ENCODE measurements around the gene AURKAIP1. TPM values are rescaled to one million over a fixed set of nuclear protein-coding genes. Genes with fewer than 3 reads are reported as not detected.

AURKAIP1 gene
- total and polyA plus RNA-seq, 2 of the 13 experiments (the other 11 are each of a cell fraction or from before 2014, with no cell fraction given): 69.5 to 175 TPM

GRCh38 chr1:1399187-1399871, 24.3 kb upstream of the AURKAIP1 start, which contains the start of gene CCNL2 (continued):
- peak; percentile 48; the same call in 1 of the 2 replicates for TF ChIP-seq ZNF556 (CRISPR knock-in tag; IDR thresholded peaks at IDR 0.05; ENCODE audit: borderline replicate concordance)
- no peak for TF ChIP-seq SCMH1 (CRISPR knock-in tag; IDR thresholded peaks at IDR 0.05; ENCODE audit: borderline replicate concordance)
- no peak for TF ChIP-seq SOX13 (IDR thresholded peaks at IDR 0.05)
- TF ChIP-seq SOX13 (CRISPR knock-in tag; conservative IDR thresholded peaks at IDR 0.05 in 1 of 2, IDR thresholded peaks at IDR 0.05 in 1 of 2): no peak
- peak; percentile 53 for TF ChIP-seq PHF5A (CRISPR knock-in tag; IDR thresholded peaks at IDR 0.05; ENCODE audit: low read depth, unreplicated experiment)
- TF ChIP-seq FOXK2 (IDR thresholded peaks at IDR 0.05): no peak
- TF ChIP-seq SMYD3 (CRISPR knock-in tag; IDR thresholded peaks at IDR 0.05): no peak
- peak; percentile 95 for TF ChIP-seq RBFOX2 (IDR thresholded peaks at IDR 0.05; ENCODE audit: low read depth, low read length)
- peak; percentile 92 for TF ChIP-seq HNRNPLL (IDR thresholded peaks at IDR 0.05; ENCODE audit: low read depth, low read length, poor library complexity, severe bottlenecking)
- peak; percentile 77 for TF ChIP-seq ZSCAN21 (CRISPR knock-in tag; IDR thresholded peaks at IDR 0.05; ENCODE audit: borderline replicate concordance)
- no peak for TF ChIP-seq ATF7 (IDR thresholded peaks at IDR 0.05)
- TF ChIP-seq ATF7 (CRISPR knock-in tag; IDR thresholded peaks at IDR 0.05): no peak
- peak; percentile 39 for TF ChIP-seq EEA1 (CRISPR knock-in tag; IDR thresholded peaks at IDR 0.05; ENCODE audit: borderline replicate concordance)
- peak; percentile 21; the same call in 1 of the 2 replicates for TF ChIP-seq ZNF784 (CRISPR knock-in tag; IDR thresholded peaks at IDR 0.05; ENCODE audit: borderline replicate concordance)
- peak; percentile 97 for TF ChIP-seq ZNF230 (CRISPR knock-in tag; IDR thresholded peaks at IDR 0.05)
- no peak for TF ChIP-seq RXRA (CRISPR knock-in tag; IDR thresholded peaks at IDR 0.05)
- TF ChIP-seq, protein P1, sequence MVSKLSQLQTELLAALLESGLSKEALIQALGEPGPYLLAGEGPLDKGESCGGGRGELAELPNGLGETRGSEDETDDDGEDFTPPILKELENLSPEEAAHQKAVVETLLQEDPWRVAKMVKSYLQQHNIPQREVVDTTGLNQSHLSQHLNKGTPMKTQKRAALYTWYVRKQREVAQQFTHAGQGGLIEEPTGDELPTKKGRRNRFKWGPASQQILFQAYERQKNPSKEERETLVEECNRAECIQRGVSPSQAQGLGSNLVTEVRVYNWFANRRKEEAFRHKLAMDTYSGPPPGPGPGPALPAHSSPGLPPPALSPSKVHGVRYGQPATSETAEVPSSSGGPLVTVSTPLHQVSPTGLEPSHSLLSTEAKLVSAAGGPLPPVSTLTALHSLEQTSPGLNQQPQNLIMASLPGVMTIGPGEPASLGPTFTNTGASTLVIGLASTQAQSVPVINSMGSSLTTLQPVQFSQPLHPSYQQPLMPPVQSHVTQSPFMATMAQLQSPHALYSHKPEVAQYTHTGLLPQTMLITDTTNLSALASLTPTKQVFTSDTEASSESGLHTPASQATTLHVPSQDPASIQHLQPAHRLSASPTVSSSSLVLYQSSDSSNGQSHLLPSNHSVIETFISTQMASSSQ (IDR thresholded peaks at IDR 0.05; ENCODE audit: low read depth): no peak
- TF ChIP-seq, protein P1 (CRISPR knock-in tag; IDR thresholded peaks at IDR 0.05; ENCODE audit: borderline replicate concordance): peak; percentile 78; the same call in 1 of the 2 replicates
- TF ChIP-seq, protein P2, sequence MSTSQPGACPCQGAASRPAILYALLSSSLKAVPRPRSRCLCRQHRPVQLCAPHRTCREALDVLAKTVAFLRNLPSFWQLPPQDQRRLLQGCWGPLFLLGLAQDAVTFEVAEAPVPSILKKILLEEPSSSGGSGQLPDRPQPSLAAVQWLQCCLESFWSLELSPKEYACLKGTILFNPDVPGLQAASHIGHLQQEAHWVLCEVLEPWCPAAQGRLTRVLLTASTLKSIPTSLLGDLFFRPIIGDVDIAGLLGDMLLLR (CRISPR knock-in tag; IDR thresholded peaks at IDR 0.05): peak; percentile 19; the same call in 1 of the 2 replicates
- TF ChIP-seq, protein P3, sequence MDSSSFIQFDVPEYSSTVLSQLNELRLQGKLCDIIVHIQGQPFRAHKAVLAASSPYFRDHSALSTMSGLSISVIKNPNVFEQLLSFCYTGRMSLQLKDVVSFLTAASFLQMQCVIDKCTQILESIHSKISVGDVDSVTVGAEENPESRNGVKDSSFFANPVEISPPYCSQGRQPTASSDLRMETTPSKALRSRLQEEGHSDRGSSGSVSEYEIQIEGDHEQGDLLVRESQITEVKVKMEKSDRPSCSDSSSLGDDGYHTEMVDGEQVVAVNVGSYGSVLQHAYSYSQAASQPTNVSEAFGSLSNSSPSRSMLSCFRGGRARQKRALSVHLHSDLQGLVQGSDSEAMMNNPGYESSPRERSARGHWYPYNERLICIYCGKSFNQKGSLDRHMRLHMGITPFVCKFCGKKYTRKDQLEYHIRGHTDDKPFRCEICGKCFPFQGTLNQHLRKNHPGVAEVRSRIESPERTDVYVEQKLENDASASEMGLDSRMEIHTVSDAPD (CRISPR knock-in tag; IDR thresholded peaks at IDR 0.05): no peak
- TF ChIP-seq ZSCAN30 (CRISPR knock-in tag; IDR thresholded peaks at IDR 0.05): peak; percentile 91; the same call in 1 of the 2 replicates
- peak; percentile 81 for TF ChIP-seq SP5 (CRISPR knock-in tag; IDR thresholded peaks at IDR 0.05; ENCODE audit: borderline replicate concordance, low read depth)
- no peak for TF ChIP-seq SMAD9 (CRISPR knock-in tag; IDR thresholded peaks at IDR 0.05)
- TF ChIP-seq SRSF9 (IDR thresholded peaks at IDR 0.05; ENCODE audit: borderline replicate concordance, insufficient read depth, low read depth, low read length, poor library complexity, severe bottlenecking): no peak
